GM19395 (cell line): Measurements from ENCODE around the gene SCAMP4.

Source experiments
- ATAC-seq: cut with Tn5 transposase; IDR thresholded peaks from one replicate; pipeline ENCODE4 v1.9.1; 2021; ENCODE audit warnings: mild to moderate bottlenecking, moderate library complexity; ENCODE audit not compliant: unreplicated experiment

The SCAMP4 gene

DNA sequence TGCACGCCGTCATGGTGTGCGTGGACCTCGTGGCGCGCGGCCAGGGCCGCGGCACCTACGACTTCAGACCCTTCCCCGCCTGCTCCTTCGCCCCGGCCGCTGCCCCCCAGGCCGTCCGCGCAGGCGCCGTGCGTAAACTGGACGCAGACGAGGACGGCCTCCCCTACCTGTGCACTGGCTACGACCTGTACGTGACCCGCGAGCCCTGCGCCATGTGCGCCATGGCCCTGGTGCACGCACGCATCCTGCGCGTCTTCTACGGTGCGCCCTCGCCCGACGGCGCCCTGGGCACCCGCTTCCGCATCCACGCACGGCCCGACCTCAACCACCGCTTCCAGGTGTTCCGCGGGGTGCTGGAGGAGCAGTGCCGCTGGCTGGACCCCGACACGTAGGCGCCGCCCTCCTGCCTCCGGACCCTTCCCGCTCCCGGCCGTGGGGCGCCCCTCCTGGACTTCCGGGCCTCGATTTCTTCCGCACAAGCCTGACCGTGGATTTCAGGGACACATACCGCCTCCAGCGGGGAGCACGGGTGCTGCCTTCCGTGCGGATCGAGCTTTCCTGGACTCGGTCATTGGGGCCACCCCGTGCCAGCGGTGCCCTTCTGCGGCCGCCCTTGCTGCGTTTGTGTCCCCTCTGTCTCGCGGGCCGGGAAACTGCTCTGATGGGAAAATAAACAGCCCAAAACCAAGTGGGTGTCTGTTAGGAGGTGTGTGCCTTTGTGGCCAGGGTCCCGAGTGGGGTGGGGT, 7.7 kb downstream of the SCAMP4 start:
- ATAC-seq, result no peak

DNA sequence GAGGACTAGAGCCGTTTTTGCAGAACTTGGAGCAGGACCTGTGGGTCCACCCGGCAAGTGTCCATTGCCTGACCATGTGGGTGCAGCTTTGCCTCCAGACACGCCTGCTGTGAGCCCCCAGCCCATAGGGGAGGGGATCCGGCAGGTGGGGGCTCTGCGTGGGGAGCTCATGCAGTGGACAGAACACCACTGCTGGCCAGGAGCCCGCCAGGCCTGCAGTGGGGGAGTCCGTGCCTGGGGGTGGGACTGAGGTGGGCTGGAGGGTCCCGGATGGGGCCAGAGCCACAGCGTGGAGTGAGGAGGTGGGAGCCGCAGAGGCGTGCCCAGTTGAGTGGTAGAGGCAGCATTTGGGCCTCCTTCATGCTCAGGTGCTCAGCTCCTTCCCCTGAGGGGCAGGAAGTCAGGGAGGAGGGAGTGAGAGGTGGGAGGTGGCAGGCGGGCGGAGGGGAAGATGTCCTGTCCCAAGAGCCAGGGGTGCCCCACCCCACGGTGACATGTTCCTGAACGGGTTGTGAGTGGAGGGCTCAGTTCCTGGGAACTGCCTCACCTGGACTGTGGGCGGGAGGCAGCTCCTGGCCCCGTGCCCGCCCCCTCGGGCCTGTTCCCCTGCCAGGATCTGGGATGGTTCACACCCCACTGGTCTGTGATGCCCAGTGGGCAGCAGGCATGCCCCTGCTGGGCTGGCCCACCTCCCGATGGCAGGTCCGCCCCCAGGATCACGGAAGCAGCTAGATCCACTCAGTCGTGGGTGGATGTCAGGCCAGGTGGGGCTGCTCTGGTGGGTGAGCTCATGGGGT, 8.8 kb downstream of the SCAMP4 start:
- no peak for ATAC-seq

DNA sequence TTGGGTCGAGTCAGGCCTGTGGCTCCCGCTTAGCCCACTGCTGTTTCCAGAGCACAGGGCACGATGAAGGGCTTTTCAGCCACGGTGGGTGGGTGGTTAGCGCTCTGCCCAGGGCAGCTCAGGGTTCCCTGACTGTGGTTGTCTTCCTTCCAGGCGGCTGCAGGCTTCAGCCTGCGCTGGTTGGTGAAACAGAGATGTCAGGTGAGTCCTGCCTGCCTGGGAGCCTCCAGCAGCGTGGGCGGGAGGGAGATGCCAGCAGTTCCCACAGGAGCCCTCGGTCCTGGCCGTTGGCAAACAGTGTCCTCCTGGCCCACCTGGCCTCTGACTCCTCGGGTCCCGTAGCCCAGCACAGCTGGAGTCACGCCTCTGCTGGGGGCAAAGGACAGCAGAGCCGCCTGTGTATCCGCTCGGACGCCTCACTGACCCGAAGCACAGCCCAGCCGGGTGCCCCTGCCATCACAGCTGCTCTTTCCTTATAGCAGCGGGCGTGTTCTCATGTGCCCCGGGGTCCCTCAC, 9.7 kb downstream of the SCAMP4 start:
- ATAC-seq, result no peak

DNA sequence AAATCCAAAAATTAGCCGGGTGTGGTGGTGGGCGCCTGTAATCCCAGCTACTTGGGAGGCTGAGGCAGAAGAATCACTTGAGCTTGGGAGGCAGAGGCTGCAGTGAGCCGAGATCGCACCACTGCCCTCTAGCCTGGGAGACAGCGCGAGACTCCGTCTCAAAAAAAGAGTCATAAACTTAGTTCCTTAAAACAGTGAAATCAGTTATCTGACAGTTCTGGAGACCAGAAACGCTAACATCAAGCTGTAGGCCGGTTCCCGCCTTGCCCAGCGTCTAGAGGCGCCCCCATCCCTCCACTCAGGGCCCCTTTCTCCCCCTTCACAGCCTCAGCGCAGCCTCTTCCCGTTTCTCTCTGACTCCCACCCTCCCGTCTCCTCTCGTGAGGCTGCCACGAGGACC, 11.9 kb downstream of the SCAMP4 start:
- no peak for ATAC-seq

DNA sequence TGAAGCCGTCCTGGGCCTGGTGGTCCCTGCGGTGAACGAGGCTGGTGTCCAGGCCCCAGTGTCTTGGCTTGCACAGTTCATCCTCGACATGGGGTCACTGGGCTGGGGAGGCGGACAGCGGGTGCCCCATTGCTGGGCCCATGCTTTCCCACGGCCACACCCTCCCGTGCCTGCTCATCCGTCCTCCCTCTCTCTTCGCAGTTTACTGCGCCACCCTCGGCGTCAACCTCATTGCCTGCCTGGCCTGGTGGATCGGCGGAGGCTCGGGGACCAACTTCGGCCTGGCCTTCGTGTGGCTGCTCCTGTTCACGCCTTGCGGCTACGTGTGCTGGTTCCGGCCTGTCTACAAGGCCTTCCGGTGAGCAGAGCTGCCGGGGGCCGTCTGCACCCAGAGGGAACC, 12.7 kb downstream of the SCAMP4 start:
- no peak for ATAC-seq

DNA sequence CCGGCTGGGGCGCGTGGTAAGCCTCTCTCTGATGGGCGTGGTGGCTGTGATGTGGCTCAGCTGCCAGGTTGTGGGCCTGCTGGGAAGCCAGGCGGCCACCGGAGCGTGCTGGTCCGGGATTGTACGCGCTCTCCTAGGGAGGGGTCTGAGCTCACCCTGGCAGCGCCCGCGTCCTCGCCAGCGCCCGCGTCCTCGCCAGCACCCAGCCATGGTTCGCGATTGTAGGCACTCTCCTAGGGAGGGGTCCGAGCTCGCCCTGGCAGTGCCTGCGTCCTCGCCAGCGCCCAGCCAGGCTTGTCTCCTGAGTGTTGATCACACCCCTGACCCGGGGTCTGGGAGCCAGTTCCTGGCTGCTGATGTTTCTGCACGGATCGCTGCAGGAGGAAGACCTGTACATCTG, 13.8 kb downstream of the SCAMP4 start:
- ATAC-seq, result no peak

DNA sequence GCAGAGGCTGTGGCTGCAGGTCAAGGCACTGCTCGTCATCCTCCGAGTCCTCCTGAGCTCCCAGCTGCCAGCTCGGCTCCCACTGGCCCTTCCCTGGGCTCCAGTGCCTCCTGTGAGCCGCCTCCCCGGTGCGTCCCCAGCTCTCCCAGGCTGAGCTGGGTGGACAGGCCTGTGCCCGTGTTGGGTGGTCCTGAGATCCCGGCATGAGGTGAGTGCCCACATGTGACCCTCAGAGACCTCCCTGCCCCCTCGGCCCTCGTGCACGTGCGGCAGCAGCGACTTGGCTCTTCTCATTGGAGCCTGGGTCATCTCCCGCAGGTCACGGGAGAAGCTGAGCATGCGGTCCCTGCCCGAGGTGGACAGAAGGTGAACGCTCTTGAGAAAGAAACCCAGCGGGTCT, 15.4 kb downstream of the SCAMP4 start:
- ATAC-seq, result no peak

DNA sequence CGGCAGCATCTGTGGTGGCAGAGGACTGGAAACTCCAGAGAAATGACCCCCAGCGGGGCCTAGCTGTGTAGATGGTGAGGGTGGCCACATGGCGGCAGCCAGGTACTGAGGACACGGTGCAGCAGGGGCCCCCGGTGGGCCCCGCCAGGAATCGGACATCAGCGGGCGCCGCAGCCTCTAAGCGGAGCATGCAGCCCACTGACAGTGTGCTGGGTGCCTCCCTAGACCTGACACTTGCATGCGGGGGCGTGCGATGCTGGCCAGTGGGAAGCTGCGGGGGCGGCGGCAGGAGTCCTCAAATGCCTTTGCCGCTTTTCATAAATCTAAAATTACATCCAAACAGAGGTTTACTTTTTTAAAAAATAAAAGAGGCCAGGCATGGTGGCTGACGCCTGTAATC, 16.1 kb downstream of the SCAMP4 start:
- no peak for ATAC-seq

DNA sequence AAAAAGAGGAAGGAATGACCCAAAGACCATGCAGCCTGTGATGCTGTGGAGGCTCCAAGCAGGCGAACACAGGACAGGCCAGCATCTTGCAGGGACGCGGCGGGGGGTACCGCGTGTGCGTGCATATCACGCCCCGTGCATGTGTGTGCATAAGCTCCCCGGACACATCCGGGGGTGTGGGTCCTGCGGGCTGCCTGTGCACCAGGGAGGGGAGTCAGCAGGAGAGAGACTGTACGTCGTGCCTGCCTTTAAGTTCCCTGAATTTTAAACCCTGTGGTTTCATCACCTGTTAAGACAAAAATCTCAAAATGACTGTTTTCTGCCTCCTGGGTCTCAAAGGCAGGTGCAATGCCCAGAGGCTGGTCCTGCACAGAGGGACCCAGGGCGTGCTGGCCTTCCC, 16.6 kb downstream of the SCAMP4 start:
- ATAC-seq, result no peak

DNA sequence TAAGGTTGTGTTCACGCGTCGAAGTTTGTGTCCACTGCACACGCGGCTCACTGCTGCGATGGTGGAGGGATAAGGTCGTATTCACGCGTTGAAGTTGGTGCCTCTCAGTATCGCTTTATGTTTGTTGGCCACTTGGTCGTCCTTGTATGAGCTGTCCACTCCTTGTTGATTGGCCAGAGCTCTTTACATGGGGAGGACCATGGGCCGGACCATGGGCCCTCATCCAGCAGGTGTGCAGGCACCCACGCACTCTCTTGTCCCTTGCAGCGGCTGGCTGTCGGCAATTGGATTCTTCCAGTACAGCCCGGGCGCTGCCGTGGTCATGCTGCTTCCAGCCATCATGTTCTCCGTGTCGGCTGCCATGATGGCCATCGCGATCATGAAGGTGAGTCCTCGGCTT, 17.6 kb downstream of the SCAMP4 start:
- ATAC-seq, result no peak

DNA sequence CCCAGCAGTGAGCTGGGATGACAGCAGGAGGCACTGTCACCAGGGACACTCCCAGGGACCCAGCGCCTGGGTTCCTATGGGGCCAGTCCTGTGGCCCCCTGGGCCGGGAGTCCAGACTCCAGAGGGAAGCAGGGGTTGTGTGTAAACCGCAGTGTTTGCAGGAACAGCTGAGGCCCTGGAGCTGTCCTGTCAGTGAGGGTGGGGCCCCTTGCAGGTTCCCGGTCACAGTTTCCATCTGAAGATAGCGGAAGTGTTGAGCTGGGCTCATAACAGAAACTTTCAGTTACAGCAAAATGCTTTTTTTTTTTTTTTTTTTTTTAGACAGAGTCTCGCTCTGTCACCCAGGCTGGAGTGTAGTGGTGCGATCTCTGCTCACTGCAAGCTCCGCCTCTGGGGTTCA, 18.1 kb downstream of the SCAMP4 start:
- no peak for ATAC-seq

DNA sequence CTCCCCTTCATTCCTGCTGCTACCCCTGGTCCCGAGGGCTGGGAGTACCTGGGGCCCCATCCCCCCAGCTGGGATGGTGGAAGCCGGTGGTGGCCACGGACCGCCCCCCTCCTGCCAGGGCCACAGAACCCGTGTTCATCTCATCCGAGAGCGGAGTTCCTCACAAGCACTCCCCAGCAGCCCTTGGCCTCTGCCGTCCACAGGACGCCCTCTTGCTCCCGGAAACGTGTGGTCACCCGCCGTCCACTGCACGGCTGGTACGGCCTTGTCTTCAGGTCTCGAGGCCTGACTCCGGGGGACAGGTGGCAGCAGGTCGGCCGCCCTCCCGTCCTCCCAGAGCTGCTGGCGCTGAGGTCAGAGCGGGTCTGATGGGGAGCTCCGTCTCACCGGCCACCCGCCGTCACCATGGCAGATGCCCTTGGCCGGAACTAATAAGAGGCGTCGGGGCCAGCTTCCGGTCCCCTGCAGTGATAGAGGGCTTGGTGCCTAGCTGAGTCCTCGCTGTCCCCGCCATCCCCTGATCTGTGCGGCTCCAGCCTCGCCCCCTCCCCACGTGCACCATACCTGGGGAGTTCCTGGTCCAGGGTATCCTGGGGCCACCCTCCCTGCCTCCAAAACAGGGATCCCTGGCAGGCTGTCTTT, 19.2 kb downstream of the SCAMP4 start:
- no peak for ATAC-seq

DNA sequence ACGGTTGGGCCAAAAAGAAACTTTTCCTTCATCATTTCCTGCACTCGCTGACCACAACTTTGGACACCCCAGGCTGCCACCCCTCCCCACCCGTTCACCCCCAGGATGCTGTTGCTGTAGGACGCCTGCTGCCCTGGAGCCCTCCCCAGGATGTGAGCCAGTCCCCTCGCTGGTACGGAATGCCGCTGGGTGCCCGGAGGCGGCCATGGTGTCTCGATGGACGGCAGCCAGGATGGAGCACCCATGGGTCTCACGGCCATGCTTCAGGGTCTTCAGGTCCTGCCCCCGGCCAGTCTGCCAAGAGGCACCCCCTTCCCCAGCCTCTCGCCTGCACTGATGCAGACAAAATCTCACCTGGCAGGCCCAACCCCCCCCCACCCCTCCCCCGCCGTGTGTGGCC, 20.3 kb downstream of the SCAMP4 start:
- ATAC-seq, result no peak

DNA sequence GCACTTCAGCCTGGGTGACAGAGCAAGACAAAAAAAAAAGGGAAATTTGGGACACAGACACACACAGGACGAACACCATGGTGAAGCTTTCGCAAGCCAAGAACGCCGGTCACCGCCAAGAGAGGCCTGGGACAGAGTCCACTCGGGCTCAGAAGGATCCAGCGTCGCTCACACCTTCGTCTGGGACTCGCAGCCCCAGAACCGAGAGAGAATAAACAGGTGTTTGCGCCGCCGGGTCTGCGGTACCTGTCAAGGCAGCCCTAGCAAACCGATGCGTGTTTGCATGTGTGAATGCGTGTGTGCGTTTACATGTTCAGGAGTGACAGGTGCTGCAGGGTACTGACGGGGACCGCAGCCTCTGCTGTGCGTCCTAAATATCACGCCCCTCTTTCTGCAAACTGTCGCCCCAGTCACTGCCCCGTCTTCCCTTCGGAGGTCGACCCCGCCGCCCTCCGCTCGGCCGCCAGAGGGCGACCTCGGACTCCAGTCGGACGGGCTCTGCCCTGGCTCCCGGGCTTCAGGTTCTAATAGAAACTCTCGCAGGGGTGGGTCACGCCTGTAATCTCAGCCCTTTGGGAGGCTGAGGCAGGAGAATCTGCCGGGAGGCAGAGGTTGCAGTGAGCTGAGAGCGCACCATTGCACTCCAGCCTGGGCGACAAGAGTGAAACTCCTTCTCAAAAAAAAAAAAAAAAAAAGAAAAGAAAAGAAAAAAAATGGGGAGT, 24.0 kb downstream of the SCAMP4 start:
- ATAC-seq, result no peak

DNA sequence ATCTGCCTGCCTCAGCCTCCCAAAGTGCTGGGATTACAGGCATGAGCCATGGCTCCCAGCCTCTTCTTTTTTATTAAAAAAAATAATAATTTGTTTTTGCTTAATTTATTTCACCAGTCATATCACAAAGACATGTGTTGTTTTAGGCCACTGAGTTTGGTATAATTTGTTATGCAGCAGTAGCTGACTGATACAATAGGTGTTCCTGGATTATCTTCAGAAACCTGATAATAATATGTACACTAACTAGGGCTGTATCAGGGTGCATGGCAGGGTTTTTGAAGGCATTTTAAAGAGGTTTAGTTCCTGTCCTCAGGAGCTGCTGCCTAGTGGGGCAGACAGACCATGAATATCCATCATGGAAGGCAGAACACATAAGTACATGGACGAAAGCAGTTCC, 26.2 kb downstream of the SCAMP4 start:
- no peak for ATAC-seq

DNA sequence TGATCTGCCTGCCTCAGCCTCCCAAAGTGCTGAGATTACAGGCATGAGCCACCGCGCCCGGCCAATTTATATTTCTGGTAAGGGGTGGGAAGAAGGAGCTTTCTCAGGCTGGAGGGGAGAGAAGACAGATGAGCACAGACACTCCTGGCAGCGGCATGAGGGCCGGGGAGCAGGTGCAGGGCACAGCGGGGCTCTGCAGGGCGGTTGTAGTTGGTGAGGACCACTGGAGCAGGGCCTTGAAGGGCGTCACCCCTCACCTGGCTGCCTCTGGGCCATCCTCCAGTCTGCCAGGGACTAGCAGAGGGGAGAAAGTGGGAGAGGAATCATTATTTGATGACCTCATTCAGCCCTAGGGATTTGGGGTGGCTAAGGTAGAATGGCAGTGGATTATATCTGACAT, 27.2 kb downstream of the SCAMP4 start:
- ATAC-seq, result no peak

DNA sequence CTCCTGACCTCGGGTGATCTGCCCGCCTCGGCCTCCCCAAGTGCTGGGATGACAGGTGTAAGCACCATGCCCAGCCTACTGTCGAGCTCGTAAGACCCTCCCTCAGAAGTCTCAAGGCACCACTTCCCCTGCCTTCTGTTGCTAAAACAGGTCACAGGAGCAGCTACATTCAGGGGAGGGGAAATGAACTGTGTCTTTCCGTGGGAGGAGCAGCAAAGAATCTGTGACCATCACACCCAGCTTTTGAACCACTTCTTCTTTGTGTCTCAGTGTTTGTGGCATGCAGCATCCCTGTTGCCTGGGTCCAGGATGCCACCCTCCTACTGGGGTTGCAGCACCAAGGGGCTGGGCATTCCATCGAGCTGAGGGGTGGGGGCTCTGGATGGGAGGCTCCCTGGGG, 28.0 kb downstream of the SCAMP4 start:
- no peak for ATAC-seq

DNA sequence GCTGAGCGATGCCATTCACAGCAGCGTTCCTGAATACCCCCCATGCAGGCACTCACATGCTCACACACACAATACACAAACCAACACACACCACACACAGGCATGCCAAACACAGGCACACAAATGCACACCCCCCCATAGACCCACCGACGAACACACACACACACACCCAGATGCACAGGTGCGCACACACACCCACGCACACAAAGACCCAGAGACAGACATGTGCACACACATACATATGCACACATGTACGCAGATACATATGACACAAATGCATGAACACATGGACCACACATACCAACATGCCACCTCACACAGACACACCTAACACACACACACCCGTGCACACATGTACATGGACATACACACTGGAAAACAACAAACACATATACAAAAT, 28.7 kb downstream of the SCAMP4 start:
- ATAC-seq, result no peak

DNA sequence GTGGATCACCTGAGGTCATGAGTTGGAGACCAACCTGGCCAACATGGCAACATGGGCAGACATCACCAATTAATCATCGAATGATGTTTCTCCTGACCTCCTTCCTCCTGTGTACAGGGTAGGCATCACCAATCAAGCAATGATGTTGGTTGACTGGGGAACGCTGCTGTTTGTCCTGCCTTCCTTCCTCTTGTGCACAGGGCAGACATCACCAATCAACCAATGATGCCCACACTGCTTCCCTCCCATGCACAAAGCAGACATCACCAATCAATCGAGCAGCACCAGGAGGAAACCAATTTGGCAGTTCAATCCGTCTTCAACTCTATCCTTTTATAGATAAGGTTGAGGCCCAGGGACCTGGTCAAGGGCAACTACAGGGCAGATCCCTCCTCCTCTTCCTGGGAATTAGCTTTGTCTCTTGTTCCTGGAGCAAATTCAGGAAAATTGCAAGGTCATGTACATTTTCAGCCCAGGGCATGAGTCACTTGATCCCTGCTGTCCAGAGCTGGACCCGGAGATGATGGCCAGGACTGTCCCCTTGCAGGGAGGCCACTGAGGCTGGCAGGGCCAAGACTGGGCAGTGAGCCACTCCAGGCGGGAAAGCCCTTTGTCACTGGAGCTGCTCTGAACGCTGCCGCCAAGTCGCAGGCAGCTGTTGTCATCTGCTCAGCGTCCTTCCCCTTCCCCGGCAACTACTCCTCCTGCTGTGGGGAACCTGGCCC, 30.4 kb downstream of the SCAMP4 start:
- ATAC-seq, result no peak

DNA sequence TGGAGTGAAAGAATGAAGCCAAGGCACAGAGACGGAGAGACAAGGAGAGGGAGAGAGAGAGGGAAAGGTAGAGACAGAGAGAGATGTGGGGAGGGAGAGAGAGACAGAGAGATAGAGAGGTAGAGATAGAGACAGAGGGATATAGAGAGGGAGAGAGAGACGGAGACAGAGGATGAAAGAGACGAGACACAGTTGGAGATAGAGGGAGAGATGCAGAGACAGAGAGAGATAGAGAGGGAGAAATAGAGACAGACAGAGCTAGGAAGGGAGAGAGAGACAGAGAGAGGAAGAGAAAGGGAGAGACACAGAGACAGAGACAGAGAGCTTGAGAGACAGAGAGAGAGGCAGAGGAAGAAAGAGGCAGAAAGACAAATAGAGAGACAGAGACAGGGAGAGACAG, 31.2 kb downstream of the SCAMP4 start:
- no peak for ATAC-seq
